Measurements from ENCODE around the gene RSPRY1. TPM values are rescaled to one million over a fixed set of nuclear protein-coding genes. Genes with fewer than 3 reads are reported as not detected.
"Not testable (repeated sequence)": the region's sequence is repeated elsewhere in the genome, so short reads cannot be mapped to it uniquely, and the experiment has no call there.

RSPRY1 gene
- total RNA-seq, 1 donor from 2014 or later, result 34.8 TPM

- intact Hi-C loops (cut with micrococcal nuclease), result loop anchor here (5.0 kb wide), 2 partner anchors 103 to 232 kb away; no protein-coding TSS in a partner anchor
Measured at GRCh38 chr16:57185446-57185944, 634 bp upstream of the RSPRY1 start.

GRCh38 chr16:57186872-57187854 is 1.0 kb downstream of the RSPRY1 start:
- intact Hi-C loops (cut with micrococcal nuclease), result loop anchor here (1.0 to 5.0 kb wide), 5 partner anchors 57 to 254 kb away; partner anchors contain the start of gene HERPUD1

- intact Hi-C loops (cut with micrococcal nuclease), result loop anchor here (2.0 to 5.0 kb wide), 3 partner anchors 106 to 255 kb away; partner anchors contain the start of gene HERPUD1
Measured at GRCh38 chr16:57187902-57188710, 2.0 kb downstream of the RSPRY1 start.

GRCh38 chr16:57188711-57189002 is 2.5 kb downstream of the RSPRY1 start:
- intact Hi-C loops (cut with micrococcal nuclease), result loop anchor here (5.0 kb wide), 2 partner anchors 106 to 229 kb away; no protein-coding TSS in a partner anchor

- intact Hi-C loops (cut with micrococcal nuclease), result loop anchor here (5.0 kb wide), 2 partner anchors 107 to 228 kb away; no protein-coding TSS in a partner anchor
Measured at GRCh38 chr16:57189527-57189926, 3.4 kb downstream of the RSPRY1 start.

- intact Hi-C loops (cut with micrococcal nuclease), result no loop called here
Measured at GRCh38 chr16:57190136-57190535, 4.0 kb downstream of the RSPRY1 start.

GRCh38 chr16:57191056-57191571 is 5.0 kb downstream of the RSPRY1 start:
- intact Hi-C loops (cut with micrococcal nuclease), result no loop called here

- intact Hi-C loops (cut with micrococcal nuclease), result no loop called here
Measured at GRCh38 chr16:57192146-57192545, 6.0 kb downstream of the RSPRY1 start.

GRCh38 chr16:57192720-57193486 is 6.8 kb downstream of the RSPRY1 start:
- intact Hi-C loops (cut with micrococcal nuclease), result no loop called here

- intact Hi-C loops (cut with micrococcal nuclease), result no loop called here
Measured at GRCh38 chr16:57194512-57194911, 8.4 kb downstream of the RSPRY1 start.

- intact Hi-C loops (cut with micrococcal nuclease), result no loop called here
Measured at GRCh38 chr16:57196286-57196685, 10.2 kb downstream of the RSPRY1 start.

GRCh38 chr16:57196753-57197152 is 10.6 kb downstream of the RSPRY1 start:
- intact Hi-C loops (cut with micrococcal nuclease), result no loop called here

GRCh38 chr16:57200321-57200720 is 14.2 kb downstream of the RSPRY1 start:
- intact Hi-C loops (cut with micrococcal nuclease), result not testable (repeated sequence)

- intact Hi-C loops (cut with micrococcal nuclease), result not testable (repeated sequence)
Measured at GRCh38 chr16:57200926-57201325, 14.8 kb downstream of the RSPRY1 start.

GRCh38 chr16:57202095-57202886 is 16.2 kb downstream of the RSPRY1 start:
- intact Hi-C loops (cut with micrococcal nuclease), result no loop called here

- intact Hi-C loops (cut with micrococcal nuclease), result no loop called here
Measured at GRCh38 chr16:57203451-57203850, 17.3 kb downstream of the RSPRY1 start.

- intact Hi-C loops (cut with micrococcal nuclease), result no loop called here
Measured at GRCh38 chr16:57204675-57205074, 18.5 kb downstream of the RSPRY1 start.

- intact Hi-C loops (cut with micrococcal nuclease), result no loop called here
Measured at GRCh38 chr16:57208926-57209325, 22.8 kb downstream of the RSPRY1 start.

- intact Hi-C loops (cut with micrococcal nuclease), result no loop called here
Measured at GRCh38 chr16:57209780-57210179, 23.7 kb downstream of the RSPRY1 start.

GRCh38 chr16:57213462-57213861 is 27.3 kb downstream of the RSPRY1 start:
- intact Hi-C loops (cut with micrococcal nuclease), result no loop called here

Measured in T-helper 2 cell treated with Interferon-gamma antibody and Interleukin-4, amounts not matched to agents 100 ng/mL and 5 ng/mL, for 36 hours (primary cell).